Calu3 (cell line): ENCODE measurements around the gene LGR5. TPM values are rescaled to one million over a fixed set of nuclear protein-coding genes. Genes with fewer than 3 reads are reported as not detected.

Experiments used
- BruUV-seq: library from RNA; stranded (reverse); fragments of 400-500 nt; replicated peaks from 2 replicates; lab custom pipeline; 2021; lab: Mats Ljungman, UMichigan
- CTCF ChIA-PET: fragments of 300-600 bp; sonication (Branson Sonifier 250); formaldehyde crosslinking; loops from one replicate; lab custom pipeline; 2022; ENCODE audit warnings: antibody characterized with exemption; lab: Charles Lee
- DNase-seq: peaks from one replicate; pipeline ENCODE4 v3.0.0; 2022
- H3K27ac Mint-ChIP-seq: one replicate; pipeline ENCODE4 v1.8.0; 2022; ENCODE audit warnings: mixed read lengths; ENCODE audit not compliant: unreplicated experiment
- H3K27me3 Mint-ChIP-seq: one replicate; pipeline ENCODE4 v1.8.0; 2022; ENCODE audit warnings: mixed read lengths; ENCODE audit not compliant: unreplicated experiment
- H3K36me3 Mint-ChIP-seq: one replicate; pipeline ENCODE4 v1.8.0; 2022; ENCODE audit warnings: mild to moderate bottlenecking, moderate library complexity, mixed read lengths; ENCODE audit not compliant: insufficient read depth, unreplicated experiment
- H3K4me1 Mint-ChIP-seq: one replicate; pipeline ENCODE4 v1.8.0; 2022; ENCODE audit warnings: mild to moderate bottlenecking, low read depth, mixed read lengths; ENCODE audit not compliant: unreplicated experiment
- H3K4me3 Mint-ChIP-seq: one replicate; pipeline ENCODE4 v1.8.0; 2022; ENCODE audit warnings: mild to moderate bottlenecking, low read depth, moderate library complexity, mixed read lengths; ENCODE audit not compliant: unreplicated experiment
- H3K9me3 Mint-ChIP-seq: one replicate; pipeline ENCODE4 v1.8.0; 2022; ENCODE audit warnings: low read depth, mixed read lengths; ENCODE audit not compliant: unreplicated experiment
- CTCF ChIP-seq: fragments of 200-600 bp; IDR thresholded peaks from one replicate; pipeline ENCODE4 v1.8.0; 2022; ENCODE audit warnings: antibody characterized with exemption; ENCODE audit not compliant: unreplicated experiment
- intact Hi-C: fragments of 100-400 bp; cut with micrococcal nuclease; formaldehyde crosslinking; loops from one replicate; pipeline ENCODE4 v1.10.0; 2022; ENCODE audit not compliant: unreplicated experiment
- total RNA-seq: library from RNA; stranded (reverse); gene quantifications from 2 replicates; pipeline ENCODE4 v1.2.3, GENCODE V29; 2022

LGR5 gene
- total RNA-seq, 1 experiment from 2014 or later = 0.09 TPM

- no peak for DNase-seq
- intact Hi-C loops = no loop called here
- Mint-ChIP-seq H3K27me3 (no peaks in the 10 kb centered on the region), H3K27ac (no peak overlapping the region), H3K9me3 (no peaks in the 10 kb centered on the region), H3K36me3 (peaks cover 48% of the 10 kb centered on the region), H3K4me1 (no peaks in the 10 kb centered on the region), H3K4me3 (no peak overlapping the region)
- CTCF ChIA-PET = interaction anchor here (0.7 to 1.2 kb wide), 4 partner anchors 9 to 212 kb away, joined by 3 to 5 read pairs (median 3); no protein-coding TSS in a partner anchor
- BruUV-seq = no TSS peak
- TF ChIP-seq CTCF = no peak
Measured at GRCh38 chr12:71627438-71628002, 187.9 kb downstream of the LGR5 start.

Other genes starting within 250 kb of the LGR5 start
- gene ZFC3H1, start 224.1 kb downstream of the LGR5 start, total RNA-seq = 64.0 and 66.6 TPM in 2 replicates
- 8.3 and 9.6 TPM in 2 replicates for gene THAP2, start 224.5 kb downstream of the LGR5 start, total RNA-seq
- gene TMEM19, start 246.3 kb downstream of the LGR5 start, total RNA-seq = 20.6 and 29.6 TPM in 2 replicates